ENCODE measurements around the gene ASB8.

- TF ChIP-seq EZH2phosphoT487 (IDR thresholded peaks at IDR 0.05; ENCODE audit: insufficient read depth, low read depth) (no peak), EZH2 (IDR thresholded peaks at IDR 0.05; ENCODE audit: insufficient read depth, poor library complexity, severe bottlenecking) (no peak)
Measured at GRCh38 chr12:48201091-48201490, 43.8 kb upstream of the ASB8 start.
